HG02943 (cell line): ENCODE measurements around the gene ARID1A.
"Not testable (repeated sequence)": the region's sequence is repeated elsewhere in the genome, so short reads cannot be mapped to it uniquely, and the experiment has no call there.

Experiments
- ATAC-seq: cut with Tn5 transposase; IDR thresholded peaks from one replicate; pipeline ENCODE4 v1.9.1; 2021; ENCODE audit warnings: mild to moderate bottlenecking, low read depth, moderate library complexity; ENCODE audit not compliant: unreplicated experiment

Gene ARID1A

GRCh38 chr1:26697431-26697977, 1.7 kb downstream of the ARID1A start:
- ATAC-seq = no peak

GRCh38 chr1:26697978-26698849, 2.4 kb downstream of the ARID1A start:
- no peak for ATAC-seq

GRCh38 chr1:26700711-26701110, 4.9 kb downstream of the ARID1A start:
- no peak for ATAC-seq

- no peak for ATAC-seq
Observed at GRCh38 chr1:26701266-26701994, 5.6 kb downstream of the ARID1A start.

GRCh38 chr1:26701995-26702679, 6.3 kb downstream of the ARID1A start:
- ATAC-seq = no peak

GRCh38 chr1:26702680-26703038, 6.8 kb downstream of the ARID1A start:
- ATAC-seq = no peak

GRCh38 chr1:26703478-26703877, 7.7 kb downstream of the ARID1A start:
- ATAC-seq = no peak

- no peak for ATAC-seq
Observed at GRCh38 chr1:26704629-26705028, 8.8 kb downstream of the ARID1A start.

- not testable (repeated sequence) for ATAC-seq
Observed at GRCh38 chr1:26705227-26705626, 9.4 kb downstream of the ARID1A start.

- no peak for ATAC-seq
Observed at GRCh38 chr1:26705788-26706311, 10.0 kb downstream of the ARID1A start.

GRCh38 chr1:26706315-26706714, 10.5 kb downstream of the ARID1A start:
- ATAC-seq = no peak

GRCh38 chr1:26710811-26711210, 15.0 kb downstream of the ARID1A start:
- no peak for ATAC-seq

GRCh38 chr1:26711777-26712176, 16.0 kb downstream of the ARID1A start:
- no peak for ATAC-seq

- ATAC-seq = no peak
Observed at GRCh38 chr1:26717017-26717491, 21.2 kb downstream of the ARID1A start.

GRCh38 chr1:26719205-26719604, 23.4 kb downstream of the ARID1A start:
- ATAC-seq = no peak

GRCh38 chr1:26721669-26722355, 26.0 kb downstream of the ARID1A start:
- no peak for ATAC-seq

GRCh38 chr1:26723013-26723991, 27.5 kb downstream of the ARID1A start:
- ATAC-seq = no peak

GRCh38 chr1:26724118-26724517, 28.3 kb downstream of the ARID1A start:
- no peak for ATAC-seq

- no peak for ATAC-seq
Observed at GRCh38 chr1:26724926-26725325, 29.1 kb downstream of the ARID1A start.
